ENCODE data around the gene FBXO9.

FBXO9 gene

DNA sequence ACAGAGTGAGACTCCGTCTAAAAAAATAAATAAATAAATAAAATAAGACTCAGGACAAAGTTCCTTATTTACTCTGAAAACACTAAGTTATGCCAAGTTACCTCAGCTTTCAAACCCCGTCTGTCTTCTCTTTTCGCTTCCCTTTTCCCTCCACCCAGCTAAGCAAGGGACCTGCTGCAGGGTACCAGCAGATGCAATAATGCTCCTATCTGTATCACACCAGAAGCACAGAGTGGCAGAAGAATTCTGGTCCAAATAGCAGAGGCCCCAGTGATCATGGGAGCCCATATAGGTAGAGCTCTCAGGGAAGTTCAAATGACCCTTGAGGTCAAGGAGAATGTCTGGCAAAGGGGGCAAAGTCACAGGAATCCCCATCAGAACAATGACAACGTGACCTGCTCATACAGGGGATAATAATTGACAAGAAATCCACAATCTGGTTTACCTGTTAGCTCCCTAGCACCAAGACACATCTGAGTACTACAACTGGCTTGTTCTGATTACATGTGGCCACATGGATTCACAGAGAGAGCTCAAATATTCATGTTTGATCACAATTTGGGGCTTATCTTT lies 74.7 kb downstream of the FBXO9 start:
- no peak for DNase-seq

DNA sequence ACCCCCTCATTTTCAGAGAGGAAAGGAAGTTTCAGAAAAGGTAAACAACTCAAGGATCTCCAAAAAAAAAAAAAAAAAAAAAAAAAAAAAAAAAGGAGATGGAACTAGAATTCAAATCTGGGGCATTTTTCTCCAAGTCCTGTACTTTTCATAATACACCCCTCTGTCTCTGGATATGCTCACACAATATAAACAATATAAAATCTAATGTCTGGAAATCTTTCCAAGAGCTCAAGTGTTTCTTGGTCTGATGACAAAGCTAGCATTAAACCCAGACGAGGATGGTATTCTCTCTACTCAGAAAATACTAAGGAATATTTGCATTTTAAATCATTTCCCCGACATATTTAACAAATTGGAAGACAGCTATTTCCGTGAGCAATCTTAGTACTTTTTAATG lies 77.6 kb downstream of the FBXO9 start:
- no peak for DNase-seq

DNA sequence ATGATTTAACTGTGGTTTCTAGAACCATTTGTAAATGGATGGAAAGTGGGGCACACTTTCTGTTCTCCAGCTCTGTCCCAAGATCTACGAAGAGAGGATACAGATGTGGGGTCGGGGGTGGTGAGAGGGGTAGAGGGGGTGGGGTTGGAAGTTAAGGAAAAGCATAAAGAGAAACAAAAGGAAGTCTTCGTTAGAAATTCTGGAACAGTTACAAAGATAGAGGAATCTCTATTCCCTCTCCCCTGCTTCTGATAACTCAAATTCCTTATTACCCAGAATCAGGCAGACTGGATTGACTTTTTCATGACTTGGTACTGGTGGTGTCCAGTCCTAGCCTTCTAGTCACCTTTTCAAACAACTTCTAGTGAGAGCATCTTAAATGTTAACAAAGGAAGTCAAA lies 78.5 kb downstream of the FBXO9 start:
- DNase-seq: no peak

DNA sequence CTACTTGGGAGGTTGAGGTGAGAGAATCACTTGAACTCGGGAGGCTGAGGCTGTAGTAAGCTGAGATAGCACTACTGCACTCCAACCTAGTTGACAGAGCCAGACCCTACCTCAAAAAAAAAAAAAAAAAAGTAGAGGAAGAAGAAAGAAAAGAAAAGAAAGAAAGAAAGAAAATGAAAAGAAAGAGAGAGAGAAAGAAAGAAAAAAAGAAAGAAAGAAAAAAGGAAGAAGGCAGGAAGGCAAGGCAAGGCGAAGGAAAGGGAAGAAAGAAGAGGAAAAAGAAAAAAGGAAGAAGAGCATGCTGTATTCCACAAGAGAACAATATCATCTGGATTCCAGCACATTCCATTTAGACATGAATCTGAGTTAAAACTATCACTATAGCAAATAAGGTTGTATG lies 79.6 kb downstream of the FBXO9 start:
- DNase-seq: no peak

DNA sequence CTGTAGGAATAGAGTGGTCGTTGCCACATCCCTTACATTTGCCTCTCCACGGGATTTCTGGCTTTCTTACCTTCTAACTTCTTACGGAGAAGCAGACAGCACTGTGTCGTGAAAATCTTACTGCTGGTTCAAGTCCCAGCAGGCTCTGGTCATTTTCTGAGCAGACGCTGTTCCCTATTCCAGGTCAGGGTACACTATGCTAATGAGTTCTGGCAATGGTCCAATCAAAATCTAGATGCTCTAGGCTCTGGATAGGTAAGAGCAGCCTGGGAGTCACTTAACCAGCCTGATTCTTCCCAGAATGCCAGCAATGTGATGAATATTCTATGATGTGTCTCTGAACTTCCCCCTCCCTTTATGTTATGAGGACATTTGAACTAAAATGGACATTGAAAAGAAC lies 83.5 kb downstream of the FBXO9 start, which contains the start of gene GCM1:
Gene GCM1, minus strand, starts transcription at position 158 of the 400 bp plus-strand sequence. CDS start 3,209 bp downstream, outside the sequence.
- no peak for DNase-seq
